Middle frontal gyrus (tissue), 1 donor: ENCODE measurements around the gene CR1.
"Not testable (repeated sequence)": the region's sequence is repeated elsewhere in the genome, so short reads cannot be mapped to it uniquely, and the experiment has no call there.

Experiments
- DNase-seq: peaks from one replicate; pipeline ENCODE4 v3.0.0-alpha.2; 2015; ENCODE audit warnings: low spot score; ENCODE audit errors: extremely low spot score

The CR1 gene

DNA sequence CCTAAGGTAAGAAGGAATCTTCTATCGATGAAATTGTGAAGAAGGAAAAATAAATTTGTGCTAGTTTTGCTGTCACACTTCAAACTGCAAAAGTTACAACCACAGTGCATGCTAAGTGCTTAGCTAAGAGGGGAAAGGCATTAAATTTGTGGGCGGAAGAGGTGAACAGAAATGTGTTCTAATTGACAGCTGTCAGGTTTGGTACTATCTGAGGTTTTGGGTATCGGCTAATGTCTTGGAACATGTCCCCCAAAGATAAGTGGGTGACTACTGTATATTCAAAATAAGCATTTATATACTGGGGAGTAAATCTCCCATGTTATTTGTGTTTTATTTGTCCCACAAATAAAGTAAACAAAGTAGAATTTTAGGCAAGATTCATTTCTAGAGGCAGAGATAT lies 8.0 kb downstream of the CR1 start:
- DNase-seq: no peak

DNA sequence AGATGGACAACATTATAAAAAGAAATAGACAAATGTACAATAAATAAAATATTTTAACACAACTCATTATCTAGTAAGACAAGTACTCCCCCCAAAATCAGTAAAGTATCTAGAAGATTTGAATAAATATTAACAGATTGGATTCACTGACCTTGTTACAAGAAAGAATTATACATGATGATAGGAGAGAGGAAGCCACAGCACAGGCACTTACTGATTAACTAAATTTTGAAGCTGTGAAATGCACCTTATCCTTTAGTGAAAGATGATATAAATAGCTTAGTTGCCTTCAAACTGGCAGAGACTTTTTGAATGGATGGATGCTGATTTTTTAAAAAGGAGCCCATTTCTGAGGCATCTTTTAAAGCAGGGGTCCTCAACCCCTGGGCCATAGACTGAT lies 8.5 kb downstream of the CR1 start:
- DNase-seq: no peak

DNA sequence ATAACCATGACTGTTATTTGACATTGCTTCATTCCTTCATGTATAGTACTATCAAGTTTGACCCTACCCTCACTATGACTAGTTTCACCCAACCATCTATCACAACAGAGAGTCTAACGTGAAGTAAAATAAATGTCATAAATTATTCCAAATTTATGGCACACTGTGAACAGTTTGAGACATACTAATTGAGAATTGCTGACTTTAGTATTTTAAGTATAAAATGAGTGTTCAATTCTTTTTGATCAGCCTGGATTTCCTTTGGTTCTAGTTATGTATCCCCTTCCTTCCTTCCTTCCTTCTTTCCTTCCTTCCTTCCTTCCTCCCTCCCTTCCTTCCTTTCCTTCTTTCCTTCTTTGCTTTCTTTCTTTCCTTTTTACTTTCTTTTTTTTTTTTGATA lies 14.5 kb downstream of the CR1 start:
- no peak for DNase-seq

DNA sequence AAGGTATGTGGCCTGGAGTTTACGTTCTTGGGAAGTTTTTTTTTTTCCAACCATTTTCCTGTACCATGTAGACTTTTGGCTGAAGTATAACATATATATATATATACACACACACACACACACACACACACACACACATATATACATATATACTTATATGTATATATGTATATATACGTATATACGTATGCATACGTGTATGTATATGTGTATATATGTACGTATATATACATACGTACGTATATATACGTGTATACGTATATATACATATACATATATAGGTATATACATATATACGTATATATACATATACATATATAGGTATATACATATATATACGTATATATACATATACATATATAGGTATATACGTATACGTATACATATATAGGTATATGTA lies 18.9 kb downstream of the CR1 start:
- no peak for DNase-seq

DNA sequence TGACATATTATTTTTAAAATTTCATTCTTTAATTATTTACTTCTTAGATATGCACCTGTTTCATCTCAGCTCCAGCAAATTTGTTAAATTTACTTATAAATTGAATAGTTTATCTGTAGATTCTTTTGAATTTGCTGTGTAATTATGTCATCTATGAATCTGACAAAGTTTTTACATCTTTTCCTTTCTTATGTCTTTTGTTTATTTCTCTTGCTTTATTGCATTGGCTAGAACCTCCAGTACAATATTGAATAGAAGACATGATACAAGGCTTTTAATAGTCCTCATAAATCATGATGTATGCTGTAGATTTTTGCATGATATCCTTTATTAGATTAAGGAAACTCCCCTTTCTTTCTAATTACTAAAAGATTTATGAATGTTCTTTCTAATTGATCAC lies 20.8 kb downstream of the CR1 start:
- no peak for DNase-seq

DNA sequence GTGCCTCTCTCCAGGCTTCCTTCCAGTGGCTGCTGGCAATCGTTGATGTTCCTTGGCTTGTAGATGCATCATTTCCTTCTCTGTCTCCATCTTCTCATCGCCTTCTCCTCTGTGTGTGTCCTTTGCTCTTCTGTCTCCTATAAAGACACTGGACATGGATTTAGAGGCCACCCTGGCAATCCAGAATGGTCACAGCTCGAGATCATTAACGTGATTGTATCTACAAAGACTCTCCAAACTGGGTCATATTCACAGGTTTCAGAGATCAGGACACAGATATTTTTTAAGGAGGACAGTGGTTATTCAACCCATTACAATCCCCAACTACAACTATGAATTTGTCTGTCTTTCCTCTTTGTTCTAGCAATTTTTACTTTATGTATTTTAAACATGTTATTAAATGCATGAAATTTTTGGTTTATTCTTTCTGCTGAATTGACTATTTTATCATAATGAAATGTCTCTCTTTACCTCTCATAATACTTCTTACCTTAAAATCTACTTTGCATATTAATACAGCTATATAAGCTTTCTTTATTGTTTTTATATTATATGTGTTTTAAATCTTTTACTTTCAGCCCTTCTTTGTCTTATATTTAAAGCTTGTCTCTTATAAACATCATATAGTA lies 22.8 kb downstream of the CR1 start:
- no peak for DNase-seq

DNA sequence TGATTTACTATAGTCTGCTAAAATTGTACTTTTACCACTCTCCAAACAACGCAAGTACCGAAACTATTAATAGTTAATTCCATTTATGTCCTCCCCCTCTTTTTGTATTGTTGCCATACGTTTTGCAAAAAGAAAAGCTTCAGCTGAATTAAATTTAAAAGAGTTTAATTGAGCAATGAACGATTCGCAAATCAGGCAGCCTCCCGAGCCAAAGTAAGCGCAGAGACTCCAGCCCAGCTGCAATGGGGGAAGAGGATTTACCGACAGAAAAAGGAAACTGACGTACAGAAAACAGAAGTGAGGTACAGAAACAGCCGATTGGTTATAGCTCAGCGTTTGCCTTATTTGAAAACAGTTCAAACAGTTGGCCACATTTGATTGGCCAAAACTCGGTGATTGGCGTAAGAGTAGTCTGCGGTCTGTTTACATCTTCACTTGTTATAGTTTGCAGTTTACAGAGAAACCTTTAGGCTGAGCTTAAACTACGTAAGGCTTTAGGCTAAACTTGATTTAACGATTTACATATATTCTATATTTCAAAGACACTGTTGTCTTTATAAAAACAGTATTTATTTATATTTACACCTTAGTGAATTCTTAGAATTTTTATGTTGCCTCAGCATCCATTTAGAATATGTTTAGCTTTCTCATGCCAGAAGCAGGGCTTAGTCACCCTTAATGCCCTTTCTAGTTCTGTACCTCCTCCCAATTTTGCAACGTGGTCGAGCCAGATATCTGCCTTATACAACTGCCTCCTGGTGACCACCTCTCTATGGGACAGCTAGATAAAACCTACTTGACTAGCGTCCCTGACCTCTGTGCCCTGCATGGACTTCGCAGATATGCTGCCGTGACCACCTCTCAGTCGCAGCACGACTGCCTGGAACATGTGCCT lies 23.8 kb downstream of the CR1 start:
- no peak for DNase-seq

DNA sequence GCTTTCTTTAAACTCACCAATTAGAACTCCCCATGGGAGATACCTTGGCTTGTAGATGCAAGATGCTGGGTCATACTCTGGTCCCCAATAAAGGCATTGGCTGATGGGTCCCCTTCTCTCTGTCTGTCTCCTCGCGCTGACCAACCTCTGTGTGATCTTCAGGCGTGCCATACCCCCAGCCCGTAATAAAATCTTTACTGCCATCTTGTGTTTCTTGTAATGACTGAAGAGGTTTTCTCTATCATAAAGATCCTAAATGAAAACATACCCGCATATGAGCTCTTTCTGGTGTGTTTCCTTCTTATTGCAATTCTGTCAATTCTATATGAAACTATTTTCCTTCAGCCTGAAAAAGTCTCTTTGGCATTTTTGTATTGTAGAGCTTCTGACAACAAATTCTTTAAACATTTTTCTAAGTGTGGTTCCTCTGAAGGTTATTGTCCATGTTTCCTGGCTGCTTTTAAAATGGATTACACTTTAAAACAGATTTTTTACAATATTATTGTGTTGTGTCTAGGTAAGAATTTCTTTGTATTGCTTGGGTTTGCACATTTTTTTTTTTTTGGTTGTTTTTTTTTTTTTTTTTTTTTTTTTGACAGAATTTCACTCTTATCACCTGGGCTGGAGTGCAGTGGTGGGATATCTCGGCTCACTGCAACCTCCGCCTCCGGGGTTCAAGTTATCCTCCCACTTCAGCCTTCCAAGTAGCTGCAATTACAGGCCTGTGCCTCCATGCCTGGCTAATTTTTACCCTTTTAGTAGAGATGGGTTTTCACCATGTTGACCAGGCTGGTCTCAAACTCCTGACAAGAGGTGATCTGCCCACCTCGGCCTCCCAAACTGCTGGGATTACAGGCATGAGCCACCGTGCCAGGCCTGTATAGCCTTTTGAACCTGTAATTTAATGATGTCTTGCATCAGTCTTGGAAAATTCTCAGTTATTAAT lies 24.7 kb downstream of the CR1 start:
- not testable (repeated sequence) for DNase-seq

DNA sequence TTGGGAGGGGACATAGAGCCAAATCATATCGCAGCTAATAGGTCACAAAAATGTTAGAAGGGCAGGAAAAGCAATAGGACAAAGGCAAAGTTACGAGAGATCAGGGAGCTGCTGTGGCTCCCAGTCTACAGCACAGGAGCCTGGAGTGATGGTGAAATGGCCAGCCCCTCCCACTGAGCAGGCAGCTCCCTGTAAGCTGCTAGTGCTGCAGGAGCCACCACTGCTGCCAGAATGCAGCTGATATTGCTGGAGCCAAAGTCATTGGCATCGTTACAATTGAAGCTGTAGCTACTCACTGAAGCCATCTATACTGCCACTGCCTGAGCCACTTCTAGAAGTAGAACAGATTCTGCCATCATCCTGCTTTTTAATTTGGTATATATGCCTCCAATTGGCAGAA lies 29.3 kb downstream of the CR1 start:
- DNase-seq: not testable (repeated sequence)

DNA sequence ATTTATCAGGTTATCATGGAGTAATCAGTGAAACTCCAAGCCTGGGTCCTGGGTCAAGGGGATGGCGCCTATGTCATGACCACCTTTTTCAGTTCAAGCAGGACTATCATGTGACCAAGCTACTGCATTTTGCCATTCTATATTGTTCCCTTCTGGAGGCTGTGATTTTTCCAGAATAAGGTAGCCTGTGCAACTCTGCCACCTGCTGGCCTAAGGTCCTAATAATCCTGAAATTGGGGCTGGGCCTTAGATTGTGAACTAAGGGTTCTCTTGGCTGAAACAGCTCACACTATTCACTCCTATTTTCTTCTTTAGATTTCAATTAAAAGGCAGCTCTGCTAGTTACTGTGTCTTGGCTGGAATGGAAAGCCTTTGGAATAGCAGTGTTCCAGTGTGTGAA lies 32.4 kb downstream of the CR1 start:
- not testable (repeated sequence) for DNase-seq

DNA sequence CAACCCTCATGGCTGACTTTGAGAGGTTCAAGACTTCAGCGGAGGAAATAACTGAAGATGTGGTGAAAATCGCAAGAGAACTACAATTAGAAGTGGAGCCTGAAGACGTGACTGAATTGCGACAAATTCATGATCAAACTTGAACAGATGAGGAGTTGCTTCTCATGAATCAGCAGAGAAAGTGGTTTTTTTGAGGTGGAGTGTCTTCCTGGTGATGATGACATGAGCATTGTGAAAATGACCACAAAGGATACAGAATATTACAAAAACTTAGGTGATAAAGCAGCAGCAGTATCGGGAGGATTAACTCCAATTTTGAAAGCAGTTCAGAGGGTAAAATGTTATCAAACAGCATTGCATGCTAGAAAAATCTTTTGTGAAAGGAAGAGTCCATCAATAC lies 40.3 kb downstream of the CR1 start:
- not testable (repeated sequence) for DNase-seq

DNA sequence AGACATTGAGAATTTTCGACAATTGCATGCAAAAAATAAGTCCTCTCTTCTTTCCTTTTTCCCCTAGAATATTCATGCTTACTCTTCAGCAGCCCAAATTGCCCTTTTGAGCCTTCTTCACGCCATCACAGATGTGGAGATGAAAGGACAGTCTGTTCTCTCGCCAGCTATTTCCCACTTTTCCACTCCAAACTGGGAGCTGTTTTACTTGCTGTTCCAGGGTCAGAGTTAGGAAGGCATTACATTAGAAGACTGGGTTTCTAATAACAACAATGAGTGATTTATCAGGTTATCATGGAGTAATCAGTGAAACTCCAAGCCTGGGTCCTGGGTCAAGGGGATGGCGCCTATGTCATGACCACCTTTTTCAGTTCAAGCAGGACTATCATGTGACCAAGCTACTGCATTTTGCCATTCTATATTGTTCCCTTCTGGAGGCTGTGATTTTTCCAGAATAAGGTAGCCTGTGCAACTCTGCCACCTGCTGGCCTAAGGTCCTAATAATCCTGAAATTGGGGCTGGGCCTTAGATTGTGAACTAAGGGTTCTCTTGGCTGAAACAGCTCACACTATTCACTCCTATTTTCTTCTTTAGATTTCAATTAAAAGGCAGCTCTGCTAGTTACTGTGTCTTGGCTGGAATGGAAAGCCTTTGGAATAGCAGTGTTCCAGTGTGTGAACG lies 50.9 kb downstream of the CR1 start:
- not testable (repeated sequence) for DNase-seq

DNA sequence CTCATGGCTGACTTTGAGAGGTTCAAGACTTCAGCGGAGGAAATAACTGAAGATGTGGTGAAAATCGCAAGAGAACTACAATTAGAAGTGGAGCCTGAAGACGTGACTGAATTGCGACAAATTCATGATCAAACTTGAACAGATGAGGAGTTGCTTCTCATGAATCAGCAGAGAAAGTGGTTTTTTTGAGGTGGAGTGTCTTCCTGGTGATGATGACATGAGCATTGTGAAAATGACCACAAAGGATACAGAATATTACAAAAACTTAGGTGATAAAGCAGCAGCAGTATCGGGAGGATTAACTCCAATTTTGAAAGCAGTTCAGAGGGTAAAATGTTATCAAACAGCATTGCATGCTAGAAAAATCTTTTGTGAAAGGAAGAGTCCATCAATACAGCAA lies 58.9 kb downstream of the CR1 start:
- not testable (repeated sequence) for DNase-seq

DNA sequence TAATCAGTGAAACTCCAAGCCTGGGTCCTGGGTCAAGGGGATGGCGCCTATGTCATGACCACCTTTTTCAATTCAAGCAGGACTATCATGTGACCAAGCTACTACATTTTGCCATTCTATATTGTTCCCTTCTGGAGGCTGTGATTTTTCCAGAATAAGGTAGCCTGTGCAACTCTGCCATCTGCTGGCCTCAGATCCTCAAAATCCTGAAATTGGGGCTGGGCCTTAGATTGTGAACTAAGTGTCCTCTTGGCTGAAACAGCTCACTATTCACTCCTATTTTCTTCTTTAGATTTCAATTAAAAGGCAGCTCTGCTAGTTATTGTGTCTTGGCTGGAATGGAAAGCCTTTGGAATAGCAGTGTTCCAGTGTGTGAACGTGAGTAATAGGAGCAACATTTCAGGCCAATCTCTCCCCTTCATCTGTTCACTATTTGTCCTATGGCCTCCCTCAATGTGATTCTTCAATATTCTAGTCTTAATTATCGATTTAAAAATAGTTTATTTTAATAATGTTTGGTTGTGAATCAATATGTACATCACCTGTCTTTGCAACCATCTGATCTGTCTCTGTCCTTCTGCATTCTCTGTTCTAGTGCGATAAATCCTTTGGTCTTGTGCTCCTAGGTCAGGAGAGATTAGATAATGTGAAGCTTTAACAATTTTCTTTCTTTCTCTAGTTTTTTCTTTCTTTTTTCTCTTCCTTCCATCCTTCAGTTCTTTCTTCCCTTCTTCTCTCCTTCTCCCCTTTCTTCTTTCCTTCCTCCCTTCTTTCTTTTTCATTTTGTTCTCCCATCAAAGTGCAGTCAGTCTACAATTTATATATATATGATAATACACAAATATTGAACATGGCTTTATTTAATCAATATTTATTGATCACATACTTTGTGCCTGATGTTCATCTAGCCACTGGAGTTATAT lies 69.8 kb downstream of the CR1 start:
- DNase-seq: no peak

DNA sequence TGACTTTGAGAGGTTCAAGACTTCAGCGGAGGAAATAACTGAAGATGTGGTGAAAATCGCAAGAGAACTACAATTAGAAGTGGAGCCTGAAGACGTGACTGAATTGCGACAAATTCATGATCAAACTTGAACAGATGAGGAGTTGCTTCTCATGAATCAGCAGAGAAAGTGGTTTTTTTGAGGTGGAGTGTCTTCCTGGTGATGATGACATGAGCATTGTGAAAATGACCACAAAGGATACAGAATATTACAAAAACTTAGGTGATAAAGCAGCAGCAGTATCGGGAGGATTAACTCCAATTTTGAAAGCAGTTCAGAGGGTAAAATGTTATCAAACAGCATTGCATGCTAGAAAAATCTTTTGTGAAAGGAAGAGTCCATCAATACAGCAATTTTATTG lies 76.0 kb downstream of the CR1 start:
- DNase-seq: not testable (repeated sequence)

DNA sequence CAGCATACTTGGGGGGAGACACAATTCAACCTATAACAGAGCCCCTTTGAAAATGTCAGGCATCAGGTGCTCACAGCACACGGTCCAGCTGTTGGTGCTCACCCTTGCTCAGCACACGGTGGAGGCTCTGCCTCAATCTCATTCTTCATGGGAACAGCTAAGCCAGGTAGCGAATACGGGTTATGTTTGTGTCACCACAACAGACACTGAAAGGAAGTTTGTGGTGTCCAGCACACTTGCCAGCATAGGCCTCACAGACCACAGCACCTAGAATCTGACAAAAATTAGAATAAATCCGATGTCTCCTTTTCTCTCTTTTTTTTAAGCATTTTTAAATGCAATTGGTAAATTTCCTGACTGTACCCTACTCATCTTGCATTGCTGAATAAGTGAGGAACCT lies 77.1 kb downstream of the CR1 start:
- DNase-seq: not testable (repeated sequence)

DNA sequence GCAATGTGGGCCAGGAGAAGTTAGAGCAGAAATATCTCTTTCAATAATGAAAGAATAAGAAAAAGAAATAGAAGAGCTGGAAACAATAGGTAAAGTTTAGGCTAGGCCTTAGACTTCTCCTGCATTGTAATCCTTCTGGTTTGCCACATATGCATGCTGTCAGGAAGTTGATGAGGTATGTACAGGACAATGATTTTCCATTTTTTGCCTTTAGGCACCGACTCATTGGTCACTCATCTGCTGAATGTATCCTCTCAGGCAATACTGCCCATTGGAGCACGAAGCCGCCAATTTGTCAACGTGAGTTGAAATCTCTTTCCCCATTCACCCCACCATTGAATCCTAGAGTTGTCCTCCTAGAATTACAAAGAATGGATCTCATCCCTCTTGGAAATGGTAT lies 79.4 kb downstream of the CR1 start:
- not testable (repeated sequence) for DNase-seq

DNA sequence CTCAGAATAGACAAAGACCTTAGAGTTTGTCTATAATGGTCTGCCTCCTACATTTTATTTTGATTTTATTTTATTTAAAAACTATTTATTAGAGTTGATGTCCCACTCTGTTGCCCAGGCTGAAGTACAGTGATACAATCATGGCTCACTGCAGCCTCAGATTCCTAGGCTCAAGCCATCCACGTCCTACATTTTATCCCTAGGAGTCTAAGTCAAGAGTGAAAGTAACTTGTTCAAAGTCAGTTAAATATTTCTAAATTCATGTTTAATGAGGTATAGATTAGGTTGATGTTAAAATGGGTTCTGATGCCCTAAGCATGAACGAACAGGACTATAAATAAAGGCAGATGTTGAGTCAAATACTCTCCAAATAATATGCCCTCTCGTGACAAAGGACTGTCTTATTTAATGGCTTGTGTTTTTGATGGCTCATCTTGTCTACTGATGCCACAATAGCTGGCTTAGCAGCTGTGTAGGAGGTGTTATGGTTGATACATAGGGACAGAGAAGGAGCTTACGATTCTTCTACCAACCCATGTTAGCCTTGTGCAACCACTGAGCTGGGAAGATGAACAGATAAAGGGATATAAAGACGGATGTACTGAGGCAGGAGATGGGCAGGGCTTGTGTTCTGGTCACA lies 83.0 kb downstream of the CR1 start:
- no peak for DNase-seq

DNA sequence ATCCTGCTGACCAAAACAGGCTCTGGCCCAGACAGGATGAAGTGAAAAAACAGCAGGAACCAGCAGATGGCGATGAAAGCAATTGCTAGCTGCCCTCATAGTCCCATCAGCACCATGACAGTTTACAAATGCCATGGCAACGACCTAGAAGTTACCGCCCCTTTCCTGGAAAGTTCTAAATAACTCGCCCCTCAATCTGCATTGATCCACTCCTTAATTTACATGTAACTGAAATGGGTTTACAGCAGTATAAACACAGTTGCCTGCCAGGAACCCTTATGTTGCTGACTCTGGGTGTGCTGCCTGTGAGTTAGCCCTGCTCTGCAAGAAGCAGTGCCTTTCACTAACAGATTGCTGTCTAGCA lies 83.5 kb downstream of the CR1 start:
- peak; percentile 31 for DNase-seq
